HG03432 (cell line): Measurements from ENCODE around the gene PAOX.
"Not testable (repeated sequence)": the region's sequence is repeated elsewhere in the genome, so short reads cannot be mapped to it uniquely, and the experiment has no call there.

ENCODE experiments used
- ATAC-seq: cut with Tn5 transposase; IDR thresholded peaks from one replicate; pipeline ENCODE4 v1.9.1; 2021; ENCODE audit warnings: mild to moderate bottlenecking, moderate library complexity; ENCODE audit not compliant: unreplicated experiment

PAOX gene

GRCh38 chr10:133383551-133383950, 4.5 kb downstream of the PAOX start:
- no peak for ATAC-seq

DNA sequence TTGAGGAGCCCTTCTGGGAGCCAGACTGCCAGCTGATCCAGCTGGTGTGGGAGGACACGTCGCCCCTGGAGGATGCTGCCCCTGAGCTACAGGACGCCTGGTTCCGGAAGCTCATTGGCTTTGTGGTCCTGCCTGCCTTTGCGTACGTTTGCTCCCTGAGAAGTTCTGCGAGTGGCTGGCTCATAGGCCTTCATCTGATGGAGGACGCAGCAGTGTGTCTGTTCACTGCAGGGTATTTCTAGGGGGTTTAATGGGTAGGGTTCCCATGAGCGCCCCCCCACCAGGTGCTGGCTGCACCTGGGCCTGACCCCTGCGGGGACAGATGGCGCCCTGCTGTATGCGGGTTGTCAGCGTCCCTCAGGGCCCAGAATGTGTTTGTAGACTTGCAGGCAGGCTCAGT, 5.0 kb downstream of the PAOX start:
- ATAC-seq = no peak

GRCh38 chr10:133385214-133385613, 6.2 kb downstream of the PAOX start:
- no peak for ATAC-seq

- not testable (repeated sequence) for ATAC-seq
These were observed 7.9 kb downstream of the PAOX start for GRCh38 chr10:133386951-133387350.

GRCh38 chr10:133388236-133388972, 9.3 kb downstream of the PAOX start:
- no peak for ATAC-seq

DNA sequence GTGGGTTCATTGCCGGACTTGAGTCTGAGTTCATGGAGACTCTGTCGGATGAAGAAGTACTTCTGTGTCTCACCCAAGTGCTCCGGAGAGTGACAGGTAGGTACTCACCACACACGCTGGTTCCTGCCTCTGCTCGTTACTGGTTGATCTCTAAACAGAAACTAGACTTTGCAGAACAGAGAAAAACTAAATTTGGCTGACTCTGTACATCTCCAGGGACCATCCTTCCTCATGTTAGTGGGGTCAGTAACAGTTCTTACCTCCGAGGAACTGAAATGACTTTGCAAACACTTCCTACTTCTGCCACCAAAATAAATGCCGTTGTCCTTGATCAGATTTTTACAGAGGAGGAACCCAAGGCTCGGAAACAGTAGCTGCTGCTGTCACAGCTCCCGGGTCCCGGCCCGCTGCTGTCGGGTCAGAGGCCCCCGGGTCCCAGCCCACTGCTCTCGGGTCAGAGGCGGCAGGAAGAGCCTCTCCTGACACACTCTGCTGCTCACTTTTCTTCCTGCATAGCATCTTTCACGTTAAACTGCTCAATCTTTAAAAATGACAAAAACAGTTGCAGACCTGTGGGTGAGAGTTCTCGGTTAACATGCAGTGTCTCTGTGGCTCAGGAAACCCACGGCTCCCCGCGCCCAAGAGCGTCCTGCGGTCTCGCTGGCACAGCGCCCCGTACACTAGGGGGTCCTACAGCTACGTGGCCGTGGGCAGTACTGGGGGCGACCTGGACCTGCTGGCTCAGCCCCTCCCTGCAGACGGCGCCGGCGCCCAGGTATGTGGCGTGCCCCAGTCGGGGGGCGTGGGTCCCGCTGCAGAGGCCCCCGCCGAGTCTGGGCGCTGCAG, 10.1 kb downstream of the PAOX start:
- ATAC-seq = peak; percentile 85

DNA sequence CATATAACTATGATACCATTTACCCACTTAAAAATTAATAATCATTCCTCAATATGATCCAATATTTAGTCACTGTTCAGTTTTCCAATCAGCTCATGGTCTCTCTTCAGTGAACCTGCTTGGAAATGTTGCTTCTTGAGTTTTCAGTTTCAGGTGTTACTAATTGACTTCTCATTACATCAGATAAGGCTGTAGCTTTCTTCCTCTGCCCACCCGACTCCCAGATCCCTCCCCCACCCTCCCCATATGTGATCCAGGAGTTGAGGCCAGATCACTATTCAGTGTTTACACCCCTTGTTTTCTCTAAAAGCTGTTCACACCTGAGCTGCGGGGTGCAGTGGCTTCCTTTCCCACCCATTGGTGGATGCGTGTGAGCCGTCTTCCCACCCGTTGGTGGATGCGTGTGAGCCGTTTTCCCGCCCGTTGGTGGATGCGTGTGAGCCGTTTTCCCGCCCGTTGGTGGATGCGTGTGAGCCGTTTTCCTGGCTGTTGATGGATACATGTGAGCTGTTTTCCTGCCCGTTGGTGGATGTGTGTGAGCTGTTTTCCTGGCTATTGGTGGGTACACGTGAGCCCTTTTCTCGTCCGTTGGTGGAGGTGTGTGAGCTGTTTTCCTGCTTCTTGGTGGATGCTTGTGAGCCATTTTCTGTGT, 11.7 kb downstream of the PAOX start:
- ATAC-seq = no peak

- no peak for ATAC-seq
These were observed 12.2 kb downstream of the PAOX start for GRCh38 chr10:133391249-133391635.

DNA sequence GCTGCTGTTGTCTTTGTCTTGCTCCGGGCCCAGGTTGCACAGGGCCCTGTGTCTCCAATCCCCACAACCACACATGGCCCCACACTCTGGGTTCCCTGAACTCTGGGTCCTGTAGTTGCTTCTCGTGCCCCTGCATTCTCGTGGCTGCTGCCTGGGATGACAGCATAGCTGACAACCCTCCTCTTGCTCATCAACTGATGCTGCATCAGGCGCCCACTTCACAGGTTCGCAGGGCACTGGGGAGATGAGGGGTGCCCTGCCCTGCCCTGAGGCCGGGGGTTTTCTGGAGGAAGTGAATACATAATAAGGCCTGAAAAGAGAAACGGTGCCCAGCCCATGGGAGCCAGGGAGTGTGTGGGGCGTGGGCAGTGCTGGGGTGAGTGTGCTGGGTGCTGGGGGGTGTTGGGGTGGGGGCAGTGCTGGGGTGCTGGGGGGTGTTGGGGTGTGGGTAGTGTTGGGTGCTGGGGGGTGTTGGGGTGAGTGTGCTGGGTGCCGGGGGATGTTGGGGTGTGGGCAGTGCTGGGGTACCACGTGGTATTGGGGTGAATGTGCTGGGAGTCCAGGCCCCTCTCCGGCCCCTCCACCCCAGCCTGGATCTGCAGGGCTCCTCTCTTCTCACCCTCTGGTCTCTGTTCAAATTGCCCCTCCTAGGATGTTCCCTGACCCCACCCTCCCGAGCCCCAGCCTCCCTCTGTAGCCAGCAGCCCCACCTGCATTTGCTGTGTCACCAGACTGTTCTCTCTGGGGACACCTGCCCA, 12.9 kb downstream of the PAOX start:
- ATAC-seq = no peak

- ATAC-seq = no peak
These were observed 14.5 kb downstream of the PAOX start for GRCh38 chr10:133393401-133394063.

DNA sequence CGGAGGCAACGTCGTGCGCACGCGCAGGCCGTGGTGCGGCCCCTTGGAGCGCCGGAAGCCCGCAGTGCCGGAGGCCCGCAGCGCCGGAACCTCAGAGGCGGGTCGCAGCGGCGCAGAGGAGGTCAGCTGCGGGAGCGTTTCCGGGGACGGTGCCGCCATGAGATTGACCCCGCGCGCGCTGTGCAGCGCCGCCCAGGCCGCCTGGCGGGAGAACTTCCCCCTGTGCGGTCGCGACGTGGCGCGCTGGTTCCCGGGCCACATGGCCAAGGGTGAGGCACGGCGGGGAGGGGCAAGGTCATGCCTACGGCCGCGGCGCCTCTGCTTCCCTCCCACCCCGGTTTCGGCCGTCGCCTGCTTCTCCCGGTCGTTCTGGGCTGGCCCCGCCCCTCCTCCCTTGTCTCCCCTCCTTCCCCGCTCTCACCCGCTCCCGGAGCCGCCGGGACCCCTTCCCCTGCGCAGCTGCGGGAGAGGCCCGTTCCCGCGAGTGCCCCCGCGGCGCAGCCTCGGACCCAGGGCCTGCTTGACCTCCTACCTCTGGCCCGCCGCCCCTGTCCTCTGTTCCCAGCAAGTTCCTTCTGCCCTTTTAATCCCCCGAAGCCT, 15.1 kb downstream of the PAOX start, which contains the start of gene MTG1:
MTG1 (plus strand) TSS at position 94 of the 600 bp plus-strand sequence; CDS start at position 158, 64 bp downstream.
- ATAC-seq = peak; percentile 73

- no peak for ATAC-seq
These were observed 15.7 kb downstream of the PAOX start for GRCh38 chr10:133394801-133395221.

- no peak for ATAC-seq
These were observed 17.1 kb downstream of the PAOX start for GRCh38 chr10:133396035-133396624.

DNA sequence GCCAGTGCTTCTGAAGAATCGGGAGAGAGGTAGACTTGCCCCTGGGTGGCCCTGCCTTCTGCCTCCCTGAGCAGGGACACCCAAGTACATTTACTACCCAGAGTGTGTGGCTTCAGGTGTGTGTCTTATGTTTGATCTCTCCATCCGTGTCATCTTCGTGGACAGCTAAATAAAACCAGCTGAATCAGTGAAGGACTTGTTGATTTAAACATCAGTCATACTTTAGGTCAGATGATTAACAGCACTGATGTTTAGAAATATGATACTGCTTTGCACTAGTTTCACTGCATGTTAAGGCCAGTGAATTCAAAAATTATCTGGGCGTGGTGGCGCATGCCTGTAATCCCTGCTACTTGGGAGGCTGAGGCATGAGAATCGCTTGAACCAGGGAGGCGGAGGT, 18.9 kb downstream of the PAOX start:
- ATAC-seq = no peak

DNA sequence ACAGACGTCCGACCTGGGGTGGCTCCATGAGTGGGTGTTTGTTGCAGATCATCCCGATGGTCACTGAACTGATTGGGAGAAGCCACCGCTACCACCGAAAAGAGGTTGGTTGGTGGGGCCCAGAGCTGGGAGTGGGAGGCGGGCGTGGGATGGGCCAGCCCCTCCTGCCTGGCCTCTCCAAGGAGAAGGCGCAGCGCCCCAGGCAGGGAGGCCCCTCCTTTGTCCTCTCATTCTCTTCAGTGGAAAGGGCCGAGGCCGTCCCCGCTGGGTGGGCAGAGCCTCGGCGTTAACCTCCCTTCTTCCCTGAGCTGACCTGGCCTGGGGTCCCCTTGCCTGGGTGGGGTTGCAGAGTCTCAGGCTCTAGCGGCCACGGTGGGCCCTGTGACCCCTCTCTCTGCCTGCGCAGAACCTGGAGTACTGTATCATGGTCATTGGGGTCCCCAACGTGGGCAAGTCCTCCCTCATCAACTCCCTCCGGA, 20.1 kb downstream of the PAOX start:
- no peak for ATAC-seq

GRCh38 chr10:133400624-133401424, 21.8 kb downstream of the PAOX start:
- peak; percentile 79 for ATAC-seq

DNA sequence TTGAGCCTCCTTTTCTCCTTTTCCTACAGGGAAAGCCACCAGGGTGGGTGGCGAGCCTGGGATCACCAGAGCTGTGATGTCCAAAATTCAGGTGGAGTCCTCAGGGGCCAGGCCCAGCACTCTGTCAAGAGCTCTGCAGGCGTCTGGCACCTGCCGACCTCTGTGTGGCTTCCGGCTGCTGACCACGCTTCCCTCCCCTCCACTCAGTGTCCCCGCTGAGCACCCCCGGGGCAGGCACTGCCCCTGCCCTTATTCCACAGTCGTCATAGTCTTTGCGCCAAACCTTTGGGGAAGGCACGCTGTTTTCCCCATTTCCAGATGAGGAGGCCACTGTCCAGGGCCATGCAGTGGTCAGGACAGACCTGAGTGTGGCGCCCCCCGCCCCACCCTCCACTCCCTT, 22.4 kb downstream of the PAOX start:
- peak; percentile 11 for ATAC-seq

GRCh38 chr10:133401981-133402725, 23.1 kb downstream of the PAOX start:
- ATAC-seq = no peak
